HCT116 (cell line): Measurements from ENCODE around the gene PFKFB2. TPM values are rescaled to one million over a fixed set of nuclear protein-coding genes. Genes with fewer than 3 reads are reported as not detected.
A peak's percentile ranks its signal among the peaks of the same experiment; 100 is the strongest.

ENCODE experiments used
- ATAC-seq: fragments of 200-7000 bp; cut with Tn5 transposase; 2 replicates; pipeline ENCODE4 v1.9.1; 2020; ENCODE audit warnings: mild to moderate bottlenecking, moderate library complexity
- BruUV-seq: library from RNA; stranded (reverse); fragments of 400-500 nt; replicated peaks from 2 replicates; lab custom pipeline; 2021; lab: Mats Ljungman, UMichigan
- CTCF ChIA-PET: fragments of 300-600 bp; sonication (Branson Sonifier 250); formaldehyde crosslinking; loops from one replicate; lab custom pipeline; 2021; ENCODE audit warnings: antibody characterized with exemption; lab: Charles Lee
- POLR2A ChIA-PET: fragments of 300-600, 350-600 bp; sonication (Branson Sonifier 250); formaldehyde crosslinking; loops from one replicate; lab custom pipeline; 2021; ENCODE audit warnings: antibody characterized with exemption; lab: Charles Lee
- RAD21 ChIA-PET, 2 experiments: fragments of 300-600 bp; sonication (Branson Sonifier 250); formaldehyde crosslinking; loops; one replicate each; lab custom pipeline; 2023; ENCODE audit warnings: low total read pairs in 2 of 2; ENCODE audit not compliant: uncharacterized antibody in 2 of 2, unreplicated experiment in 2 of 2, low non-redundant PET in 1 of 2; lab: Charles Lee
- DNase-seq: peaks from one replicate; pipeline ENCODE4 v3.0.0-alpha.2; 2010; ENCODE audit warnings: low read depth, low spot score
- H2AFZ ChIP-seq: fragments of 200-600 bp; shearing (Covaris generic), sonication (generic); 2 replicates; pipeline ENCODE4 v1.6.1; 2017; ENCODE audit warnings: low read depth, mixed run types, mixed read lengths, antibody characterized with exemption, low read length; ENCODE audit not compliant: poor library complexity, severe bottlenecking
- H3K27ac ChIP-seq: 2 replicates; pipeline ENCODE4 v1.5.1; 2012; ENCODE audit warnings: low read depth, low read length
- H3K27me3 ChIP-seq: fragments of 200-600 bp; sonication (generic); 2 replicates; pipeline ENCODE4 v1.6.1; 2016; ENCODE audit warnings: mixed run types, low read length, mixed read lengths; ENCODE audit not compliant: insufficient read depth
- H3K36me3 ChIP-seq, 2 experiments: fragments of 200-500 bp in 1 of 2; fragments of 200-600 bp in 1 of 2; sonication (Bioruptor generic) in 1 of 2; sonication (generic) in 1 of 2; 2 replicates each; pipeline versions ENCODE4 v1.5.1 to v1.6.1; 2014 to 2016; ENCODE audit warnings: low read length in 2 of 2, inconsistent platforms in 1 of 2, mixed read lengths in 1 of 2, mixed run types in 1 of 2; ENCODE audit not compliant: insufficient read depth in 2 of 2, control insufficient read depth in 1 of 2
- H3K4me1 ChIP-seq, 2 experiments: fragments of 200-600 bp in 1 of 2; sonication (generic) in 1 of 2; 2 replicates each; pipeline versions ENCODE4 v1.5.1 to v1.6.1; 2012 to 2017; ENCODE audit warnings: low read length in 2 of 2, inconsistent platforms in 1 of 2, mild to moderate bottlenecking in 1 of 2, mixed read lengths in 1 of 2, mixed run types in 1 of 2, moderate library complexity in 1 of 2; ENCODE audit not compliant: insufficient read depth in 2 of 2, control insufficient read depth in 1 of 2
- H3K4me2 ChIP-seq: fragments of 200-600 bp; sonication (generic); 2 replicates; pipeline ENCODE4 v1.6.1; 2017; ENCODE audit warnings: mixed run types, low read length, mixed read lengths
- H3K4me3 ChIP-seq, 2 experiments: fragments of 200-600 bp in 1 of 2; sonication (generic) in 1 of 2; replicated peaks in 1 of 2; 2 replicates each; pipeline ENCODE4 v1.5.1; 2011 to 2016; ENCODE audit warnings: low read length in 2 of 2, control low read depth in 1 of 2, low read depth in 1 of 2, mild to moderate bottlenecking in 1 of 2, mixed read lengths in 1 of 2, mixed run types in 1 of 2
- H3K79me2 ChIP-seq: fragments of 200-600 bp; sonication (generic); 2 replicates; pipeline ENCODE4 v1.6.1; 2017; ENCODE audit warnings: mild to moderate bottlenecking, mixed run types, low read length, moderate library complexity, mixed read lengths; ENCODE audit not compliant: insufficient read depth
- H3K9ac ChIP-seq: fragments of 200-600 bp; sonication (generic); 2 replicates; pipeline ENCODE4 v1.6.1; 2016; ENCODE audit warnings: low read length, mixed read lengths
- H3K9me2 ChIP-seq: fragments of 200-600 bp; sonication (generic), shearing (Covaris generic); 2 replicates; pipeline ENCODE4 v1.6.1; 2017; ENCODE audit warnings: mixed run types, mild to moderate bottlenecking, moderate library complexity; ENCODE audit not compliant: insufficient read depth
- H3K9me3 ChIP-seq, 2 experiments: fragments of 200-500 bp in 1 of 2; fragments of 200-600 bp in 1 of 2; sonication (Bioruptor generic) in 1 of 2; sonication (generic) in 1 of 2; 2 replicates each; pipeline ENCODE4 v1.6.1; 2014 to 2017; ENCODE audit warnings: low read length in 2 of 2, mixed read lengths in 2 of 2, inconsistent platforms in 1 of 2, low read depth in 1 of 2, mild to moderate bottlenecking in 1 of 2, mixed run types in 1 of 2, moderate library complexity in 1 of 2; ENCODE audit not compliant: control insufficient read depth in 1 of 2, insufficient read depth in 1 of 2
- H4K20me1 ChIP-seq: fragments of 200-600 bp; sonication (generic), shearing (Covaris generic); 2 replicates; pipeline ENCODE4 v1.6.1; 2017; ENCODE audit warnings: mixed run types, mild to moderate bottlenecking, moderate library complexity; ENCODE audit not compliant: insufficient read depth
- CBX3 ChIP-seq: IDR thresholded peaks from 2 replicates; pipeline ENCODE4 v1.6.1; 2012; ENCODE audit warnings: low read depth
- CTCF ChIP-seq, 3 experiments: fragments of 200-600 bp in 1 of 3; sonication (generic) in 1 of 3; IDR thresholded peaks in 2 of 3; conservative IDR thresholded peaks in 1 of 3; 2 replicates each; pipeline ENCODE4 v1.5.1; 2012 to 2017; ENCODE audit warnings: low read depth in 2 of 3, low read length in 2 of 3, antibody characterized with exemption in 1 of 3, borderline replicate concordance in 1 of 3, control low read depth in 1 of 3, mild to moderate bottlenecking in 1 of 3, mixed read lengths in 1 of 3, mixed run types in 1 of 3, moderate library complexity in 1 of 3; ENCODE audit not compliant: insufficient read depth in 1 of 3
- ELF1 ChIP-seq: IDR thresholded peaks from 2 replicates; pipeline ENCODE4 v1.6.1; 2012; ENCODE audit warnings: low read depth, borderline replicate concordance
- EZH2 ChIP-seq: fragments of 200-600 bp; sonication (generic); IDR thresholded peaks from 2 replicates; pipeline ENCODE4 v1.6.1; 2017; ENCODE audit warnings: antibody characterized with exemption, mixed run types
- EZH2phosphoT487 ChIP-seq: fragments of 200-600 bp; IDR thresholded peaks from 2 replicates; pipeline ENCODE4 v1.6.1; 2018; ENCODE audit warnings: antibody characterized with exemption, borderline replicate concordance
- FOSL1 ChIP-seq: IDR thresholded peaks from 2 replicates; pipeline ENCODE4 v1.6.1; 2012; ENCODE audit warnings: low read depth
- JUND ChIP-seq: IDR thresholded peaks from 2 replicates; pipeline ENCODE4 v1.6.1; 2012
- POLR2AphosphoS5 ChIP-seq: IDR thresholded peaks from 2 replicates; pipeline ENCODE4 v1.6.1; 2011; ENCODE audit warnings: mild to moderate bottlenecking, low read depth, low read length, moderate library complexity
- REST ChIP-seq: IDR thresholded peaks from 2 replicates; pipeline ENCODE4 v1.6.1; 2012; ENCODE audit warnings: low read depth
- YY1 ChIP-seq: IDR thresholded peaks from 2 replicates; pipeline ENCODE4 v1.6.1; 2011; ENCODE audit warnings: low read length, low read depth, moderate library complexity, mild to moderate bottlenecking; ENCODE audit not compliant: insufficient replicate concordance; ENCODE audit errors: extremely low read depth
- intact Hi-C: fragments of 100-400 bp; cut with micrococcal nuclease; formaldehyde crosslinking; loops from 2 replicates; pipeline ENCODE4 v1.10.0; 2022
- total RNA-seq: library from RNA; stranded (reverse); gene quantifications from one replicate; pipeline ENCODE4 v1.2.1, GENCODE V29; 2021; ENCODE audit not compliant: unreplicated experiment

The PFKFB2 gene
- total RNA-seq, 1 experiment from 2014 or later, result 13.9 TPM

- Histone ChIP-seq H3K4me3 (no peak overlapping the region), H2AFZ (no peak overlapping the region), H3K27ac (no peak overlapping the region), H3K9ac (no peak overlapping the region), H3K27me3 (no peaks in the 10 kb centered on the region), H3K36me3 (no peaks in the 10 kb centered on the region), H3K9me2 (no peaks in the 10 kb centered on the region; the same call in 1 of the 2 replicates), H3K9me3 (no peaks in the 10 kb centered on the region), H3K79me2 (no peaks in the 10 kb centered on the region), H4K20me1 (no peaks in the 10 kb centered on the region), H3K4me1 (no peaks in the 10 kb centered on the region), H3K4me2 (no peak overlapping the region)
- intact Hi-C loops, result no loop called here
- CTCF ChIA-PET, result interaction anchor here (1.5 kb wide), 1 partner anchor 314 kb away, joined by 4 read pairs; no protein-coding TSS in a partner anchor
- TF ChIP-seq CTCF (IDR thresholded peaks at IDR 0.05 in 2 of 3, conservative IDR thresholded peaks at IDR 0.05 in 1 of 3; ENCODE audit: borderline replicate concordance in 1 of 3, insufficient read depth in 1 of 3, low read depth in 2 of 3, low read length in 2 of 3), result 0 out of 6 replicates have a peak, but pooled peaks of 1 of the 3 experiments have one; percentile 22
- TF ChIP-seq FOSL1, result no peak
- DNase-seq (no peak), ATAC-seq (peak; percentile 71)
- POLR2A ChIA-PET, result no interaction called here
- BruUV-seq, result no TSS peak
- RAD21 ChIA-PET, result no interaction called here
Measured at GRCh38 chr1:207091200-207091908, 38.3 kb downstream of the PFKFB2 start.

GRCh38 chr1:207093944-207094343 lies 40.9 kb downstream of the PFKFB2 start:
- H3K27me3 ChIP-seq, result no peaks in the 10 kb centered on the region
- no peak overlapping the region for H3K4me2 ChIP-seq
- CTCF ChIA-PET, result interaction anchor here (0.8 kb wide), 1 partner anchor 11 kb away, joined by 3 read pairs; no protein-coding TSS in a partner anchor
- ATAC-seq (no peak), DNase-seq (no peak)
- RAD21 ChIA-PET, result no interaction called here
- intact Hi-C loops, result no loop called here
- no peak overlapping the region for H2AFZ ChIP-seq
- no peaks in the 10 kb centered on the region; a peak in 1 of 4 replicates for H3K9me3 ChIP-seq
- H4K20me1 ChIP-seq, result no peaks in the 10 kb centered on the region
- POLR2A ChIA-PET, result no interaction called here
- no TSS peak for BruUV-seq
- H3K4me3 ChIP-seq, result no peak overlapping the region
- H3K36me3 ChIP-seq, result no peaks in the 10 kb centered on the region
- no peaks in the 10 kb centered on the region for H3K79me2 ChIP-seq
- no peak overlapping the region for H3K9ac ChIP-seq
- no peaks in the 10 kb centered on the region; the same call in 1 of the 2 replicates for H3K9me2 ChIP-seq
- H3K4me1 ChIP-seq, result no peaks in the 10 kb centered on the region
- H3K27ac ChIP-seq, result no peak overlapping the region
- no peak for TF ChIP-seq REST
- no peak for TF ChIP-seq CTCF (IDR thresholded peaks at IDR 0.05 in 2 of 3, conservative IDR thresholded peaks at IDR 0.05 in 1 of 3; ENCODE audit: borderline replicate concordance in 1 of 3, insufficient read depth in 1 of 3, low read depth in 2 of 3, low read length in 2 of 3)
- no peak for TF ChIP-seq POLR2AphosphoS5
- no peak for TF ChIP-seq ELF1
- no peak for TF ChIP-seq CBX3
- no peak for TF ChIP-seq YY1
- TF ChIP-seq EZH2phosphoT487, result no peak
- no peak for TF ChIP-seq JUND
- TF ChIP-seq EZH2, result no peak
